ENCODE measurements around the gene NT5DC1. TPM values are rescaled to one million over a fixed set of nuclear protein-coding genes. Genes with fewer than 3 reads are reported as not detected.

NT5DC1 gene
- total and polyA plus RNA-seq, 10 of the 15 experiments (the other 5 are each of a cell fraction or from before 2014, with no cell fraction given): 40.8 to 140 (median 66.8) TPM

DNA sequence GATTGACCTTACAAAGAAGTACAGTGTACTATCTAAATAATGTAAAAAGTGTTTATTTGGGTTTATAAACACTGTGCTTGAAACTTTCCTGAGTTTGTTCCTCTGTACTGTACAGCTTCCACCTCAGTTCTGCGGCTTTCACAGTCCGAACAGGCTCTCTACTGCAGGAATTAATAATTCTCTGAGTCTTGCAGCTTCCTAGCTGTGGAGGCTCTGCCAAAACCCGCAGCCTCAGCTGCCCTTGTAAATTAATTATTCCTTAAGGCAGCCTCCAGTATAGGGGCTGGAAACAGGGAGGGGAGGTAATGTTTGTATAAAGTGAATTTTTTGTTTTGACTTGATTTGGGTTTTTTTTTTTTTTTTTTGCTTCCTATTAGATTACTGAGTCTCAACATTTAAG, 134.0 kb downstream of the NT5DC1 start:
- Histone ChIP-seq H3K27ac (ENCODE audit: control insufficient read depth, insufficient read depth) (no peak overlapping the region), H2AFZ (ENCODE audit: control insufficient read depth, low read depth, low read length) (no peak overlapping the region), H3K9ac (ENCODE audit: control insufficient read depth, insufficient read depth, low read length) (no peak overlapping the region), H4K20me1 (ENCODE audit: control insufficient read depth, insufficient read depth) (no peaks in the 10 kb centered on the region), H3K9me3 (replicated peaks; ENCODE audit: control insufficient read depth, insufficient read depth, low read length) (no peaks in the 10 kb centered on the region), H3K4me3 (no peak overlapping the region), H3K36me3 (ENCODE audit: control insufficient read depth in 2 of 2, insufficient read depth in 2 of 2, low read length in 1 of 2) (peaks cover 2 to 14% of the 10 kb centered on the region in 2 experiments), H3K4me1 (ENCODE audit: control insufficient read depth, insufficient read depth, low read length) (no peaks in the 10 kb centered on the region), H3K79me2 (ENCODE audit: control insufficient read depth, insufficient read depth, low read length) (no peaks in the 10 kb centered on the region), H3K27me3 (replicated peaks in 1 of 2; ENCODE audit: control insufficient read depth in 2 of 2, insufficient read depth in 2 of 2, low read length in 1 of 2) (no peaks in the 10 kb centered on the region), H3K4me2 (ENCODE audit: control insufficient read depth, insufficient read depth) (no peak overlapping the region)
- intact Hi-C loops (cut with micrococcal nuclease; ENCODE audit: unreplicated experiment) (no loop called here), in situ Hi-C loops (cut with MboI) (no loop called here)
- 98% methylated on average over 3 of the region's 3 CpGs for WGBS (ENCODE audit: insufficient coverage, insufficient replicate concordance, low lambda C conversion rate, missing lambda C conversion rate)
- ChIA-PET POLR2A (no interaction called here), CTCF (interaction anchor here (1.0 to 1.7 kb wide), 3 partner anchors 15 to 34 kb away, joined by 4 to 5 read pairs (median 4); no protein-coding TSS in a partner anchor), RAD21 (ENCODE audit: unreplicated experiment) (no interaction called here), SMC1A (ENCODE audit: uncharacterized antibody, unreplicated experiment) (interaction anchor here (1.1 kb wide), 1 partner anchor 18 kb away, joined by 3 read pairs; no protein-coding TSS in a partner anchor)
- FAIRE-seq: no peak
- BruUV-seq (replicated peaks): no TSS peak
- no peak for DNase-seq (ENCODE audit: low read depth, low spot score)
- no peak for ATAC-seq
- TF ChIP-seq RB1 (IDR thresholded peaks at IDR 0.05; ENCODE audit: borderline replicate concordance): no peak
- TF ChIP-seq TARDBP (IDR thresholded peaks at IDR 0.05; ENCODE audit: borderline replicate concordance): no peak
- TF ChIP-seq FOS (IDR thresholded peaks at IDR 0.05; ENCODE audit: borderline replicate concordance, extremely low read depth, insufficient read length): no peak

GRCh38 chr6:116238083-116238482, 137.4 kb downstream of the NT5DC1 start:
- in situ Hi-C loops (cut with MboI): no loop called here
- CTCF ChIA-PET: interaction anchor here (1.4 kb wide), 1 partner anchor 20 kb away, joined by 5 read pairs; no protein-coding TSS in a partner anchor
- ATAC-seq: no peak
- H3K9ac ChIP-seq (ENCODE audit: control insufficient read depth, insufficient read depth, low read length): no peak overlapping the region
- FAIRE-seq: no peak
- H3K4me3 ChIP-seq: no peak overlapping the region
- H3K9me3 ChIP-seq (replicated peaks; ENCODE audit: control insufficient read depth, insufficient read depth, low read length): no peaks in the 10 kb centered on the region
- no peak overlapping the region for H3K27ac ChIP-seq (ENCODE audit: control insufficient read depth, insufficient read depth)
- BruUV-seq (replicated peaks): no TSS peak
- WGBS (ENCODE audit: insufficient coverage, insufficient replicate concordance, low lambda C conversion rate, missing lambda C conversion rate): 88% methylated on average over 2 of the region's 2 CpGs
- no peaks in the 10 kb centered on the region for H4K20me1 ChIP-seq (ENCODE audit: control insufficient read depth, insufficient read depth)
- intact Hi-C loops (cut with micrococcal nuclease; ENCODE audit: unreplicated experiment): no loop called here
- peaks cover 2 to 11% of the 10 kb centered on the region in 2 experiments; a peak in 2 of 4 replicates for H3K36me3 ChIP-seq (ENCODE audit: control insufficient read depth in 2 of 2, insufficient read depth in 2 of 2, low read length in 1 of 2)
- no peaks in the 10 kb centered on the region for H3K4me1 ChIP-seq (ENCODE audit: control insufficient read depth, insufficient read depth, low read length)
- RAD21 ChIA-PET (ENCODE audit: unreplicated experiment): no interaction called here
- DNase-seq (ENCODE audit: low read depth, low spot score): no peak
- no peaks in the 10 kb centered on the region for H3K27me3 ChIP-seq (replicated peaks in 1 of 2; ENCODE audit: control insufficient read depth in 2 of 2, insufficient read depth in 2 of 2, low read length in 1 of 2)
- no peaks in the 10 kb centered on the region for H3K79me2 ChIP-seq (ENCODE audit: control insufficient read depth, insufficient read depth, low read length)
- no peak overlapping the region for H3K4me2 ChIP-seq (ENCODE audit: control insufficient read depth, insufficient read depth)
- no peak overlapping the region for H2AFZ ChIP-seq (ENCODE audit: control insufficient read depth, low read depth, low read length)
- TF ChIP-seq SMAD5 (IDR thresholded peaks at IDR 0.05; ENCODE audit: low read depth) (no peak), NFIC (IDR thresholded peaks at IDR 0.05; ENCODE audit: low read depth, low read length) (no peak), IKZF2 (IDR thresholded peaks at IDR 0.05) (no peak), RBBP5 (conservative IDR thresholded peaks at IDR 0.05) (no peak), NFXL1 (IDR thresholded peaks at IDR 0.05; ENCODE audit: borderline replicate concordance) (no peak), NRF1 (conservative IDR thresholded peaks at IDR 0.05; ENCODE audit: low read depth, low read length) (no peak), RUNX3 (IDR thresholded peaks at IDR 0.05; ENCODE audit: low read length) (no peak), SMARCA5 (IDR thresholded peaks at IDR 0.05) (no peak), ATF7 (IDR thresholded peaks at IDR 0.05; ENCODE audit: low read depth) (no peak), KLF5 (IDR thresholded peaks at IDR 0.05; ENCODE audit: partially characterized antibody) (no peak), TAF1 (IDR thresholded peaks at IDR 0.05; ENCODE audit: borderline replicate concordance, low read depth, low read length) (no peak), BRCA1 (IDR thresholded peaks at IDR 0.05; ENCODE audit: low read depth, low read length) (no peak), EP300 (IDR thresholded peaks at IDR 0.05; ENCODE audit: borderline replicate concordance in 1 of 2, control insufficient read depth in 1 of 2, low read depth in 2 of 2, low read length in 2 of 2) (no peak)
- POLR2A ChIA-PET: no interaction called here
- SMC1A ChIA-PET (ENCODE audit: uncharacterized antibody, unreplicated experiment): interaction anchor here (1.2 kb wide), 1 partner anchor 332 kb away, joined by 3 read pairs; no protein-coding TSS in a partner anchor

All from GM12878 (cell line).